HG02981 (cell line): ENCODE results near the gene SOX4.

Experiments
- ATAC-seq: cut with Tn5 transposase; IDR thresholded peaks from one replicate; pipeline ENCODE4 v1.9.1; 2021; ENCODE audit warnings: mild to moderate bottlenecking, moderate library complexity; ENCODE audit not compliant: unreplicated experiment

SOX4 gene

GRCh38 chr6:21593927-21594415 lies 420 bp downstream of the SOX4 start:
- ATAC-seq: peak; percentile 11

- ATAC-seq: peak; percentile 14
Observed at GRCh38 chr6:21594416-21595281, 1.1 kb downstream of the SOX4 start.

- ATAC-seq: peak; percentile 18
Observed at GRCh38 chr6:21595285-21596144, 2.0 kb downstream of the SOX4 start.

- ATAC-seq: no peak
Observed at GRCh38 chr6:21596145-21596948, 2.8 kb downstream of the SOX4 start.

GRCh38 chr6:21596949-21597682 lies 3.6 kb downstream of the SOX4 start:
- no peak for ATAC-seq

- ATAC-seq: no peak
Observed at GRCh38 chr6:21597801-21598673, 4.5 kb downstream of the SOX4 start.

GRCh38 chr6:21598674-21599023 lies 5.1 kb downstream of the SOX4 start:
- no peak for ATAC-seq

GRCh38 chr6:21599051-21599696 lies 5.6 kb downstream of the SOX4 start:
- ATAC-seq: no peak

- ATAC-seq: no peak
Observed at GRCh38 chr6:21601339-21601923, 7.9 kb downstream of the SOX4 start.

GRCh38 chr6:21601932-21602390 lies 8.4 kb downstream of the SOX4 start:
- ATAC-seq: no peak

- ATAC-seq: no peak
Observed at GRCh38 chr6:21603082-21603952, 9.8 kb downstream of the SOX4 start.

- no peak for ATAC-seq
Observed at GRCh38 chr6:21604081-21604480, 10.5 kb downstream of the SOX4 start.

- no peak for ATAC-seq
Observed at GRCh38 chr6:21605166-21605565, 11.6 kb downstream of the SOX4 start.

- no peak for ATAC-seq
Observed at GRCh38 chr6:21608601-21609000, 15.1 kb downstream of the SOX4 start.

- no peak for ATAC-seq
Observed at GRCh38 chr6:21609881-21610329, 16.4 kb downstream of the SOX4 start.

GRCh38 chr6:21610341-21610740 lies 16.8 kb downstream of the SOX4 start:
- ATAC-seq: peak; percentile 83

GRCh38 chr6:21611485-21611884 lies 17.9 kb downstream of the SOX4 start:
- no peak for ATAC-seq
